H4 (cell line): Measurements from ENCODE around the gene SCAMP5. TPM values are rescaled to one million over a fixed set of nuclear protein-coding genes. Genes with fewer than 3 reads are reported as not detected.

ENCODE experiments used
- DNase-seq: peaks from one replicate; pipeline ENCODE4 v3.0.0-alpha.2; 2015; ENCODE audit warnings: low spot score
- total RNA-seq: library from RNA; depleted of rRNA; stranded (reverse); fragments of >200 nt; shearing (Covaris generic); gene quantifications from 2 replicates; pipeline ENCODE4 v1.2.3, GENCODE V29; 2014

Gene SCAMP5
- total RNA-seq, 1 experiment from 2014 or later: 3.6 TPM

GRCh38 chr15:75045332-75046015, 50.1 kb downstream of the SCAMP5 start:
- DNase-seq: no peak

- no peak for DNase-seq
Observed at GRCh38 chr15:75048394-75048793, 53.0 kb downstream of the SCAMP5 start.

GRCh38 chr15:75049392-75049791, 54.0 kb downstream of the SCAMP5 start:
- DNase-seq: peak; percentile 59

GRCh38 chr15:75050283-75050682, 54.9 kb downstream of the SCAMP5 start:
- no peak for DNase-seq

- no peak for DNase-seq
Observed at GRCh38 chr15:75051191-75051608, 55.8 kb downstream of the SCAMP5 start.

GRCh38 chr15:75051711-75052110, 56.3 kb downstream of the SCAMP5 start:
- no peak for DNase-seq

GRCh38 chr15:75052972-75053747, 57.8 kb downstream of the SCAMP5 start:
- no peak for DNase-seq

- DNase-seq: no peak
Observed at GRCh38 chr15:75053748-75054125, 58.4 kb downstream of the SCAMP5 start.

- DNase-seq: no peak
Observed at GRCh38 chr15:75054172-75054897, 59.0 kb downstream of the SCAMP5 start.

GRCh38 chr15:75056036-75056435, 60.7 kb downstream of the SCAMP5 start:
- no peak for DNase-seq

- DNase-seq: no peak
Observed at GRCh38 chr15:75058127-75058905, 63.0 kb downstream of the SCAMP5 start.

- DNase-seq: no peak
Observed at GRCh38 chr15:75059607-75060006, 64.2 kb downstream of the SCAMP5 start.

- peak; percentile 58 for DNase-seq
Observed at GRCh38 chr15:75061272-75061671, 65.9 kb downstream of the SCAMP5 start.

GRCh38 chr15:75062706-75063105, 67.3 kb downstream of the SCAMP5 start:
- no peak for DNase-seq

GRCh38 chr15:75063338-75063737, 68.0 kb downstream of the SCAMP5 start:
- DNase-seq: peak; percentile 54

- no peak for DNase-seq
Observed at GRCh38 chr15:75063889-75064288, 68.5 kb downstream of the SCAMP5 start.

- no peak for DNase-seq
Observed at GRCh38 chr15:75064846-75065245, 69.5 kb downstream of the SCAMP5 start.

GRCh38 chr15:75065467-75065850, 70.1 kb downstream of the SCAMP5 start:
- peak; percentile 24 for DNase-seq

GRCh38 chr15:75065851-75066509, 70.6 kb downstream of the SCAMP5 start:
- peak; percentile 13 for DNase-seq

GRCh38 chr15:75067123-75067830, 71.9 kb downstream of the SCAMP5 start:
- peak; percentile 83 for DNase-seq

- DNase-seq: no peak
Observed at GRCh38 chr15:75068748-75069147, 73.4 kb downstream of the SCAMP5 start.
